HCT116 (cell line): Measurements from ENCODE around the gene CEMP1. TPM values are rescaled to one million over a fixed set of nuclear protein-coding genes. Genes with fewer than 3 reads are reported as not detected.
"Not testable (repeated sequence)": the region's sequence is repeated elsewhere in the genome, so short reads cannot be mapped to it uniquely, and the experiment has no call there.

Experiments
- ATAC-seq: fragments of 200-7000 bp; cut with Tn5 transposase; 2 replicates; pipeline ENCODE4 v1.9.1; 2020; ENCODE audit warnings: mild to moderate bottlenecking, moderate library complexity
- BruUV-seq: library from RNA; stranded (reverse); fragments of 400-500 nt; replicated peaks from 2 replicates; lab custom pipeline; 2021; lab: Mats Ljungman, UMichigan
- CTCF ChIA-PET: fragments of 300-600 bp; sonication (Branson Sonifier 250); formaldehyde crosslinking; loops from one replicate; lab custom pipeline; 2021; ENCODE audit warnings: antibody characterized with exemption; lab: Charles Lee
- POLR2A ChIA-PET: fragments of 300-600, 350-600 bp; sonication (Branson Sonifier 250); formaldehyde crosslinking; loops from one replicate; lab custom pipeline; 2021; ENCODE audit warnings: antibody characterized with exemption; lab: Charles Lee
- RAD21 ChIA-PET, 2 experiments: fragments of 300-600 bp; sonication (Branson Sonifier 250); formaldehyde crosslinking; loops; one replicate each; lab custom pipeline; 2023; ENCODE audit warnings: low total read pairs in 2 of 2; ENCODE audit not compliant: uncharacterized antibody in 2 of 2, unreplicated experiment in 2 of 2, low non-redundant PET in 1 of 2; lab: Charles Lee
- DNase-seq: peaks from one replicate; pipeline ENCODE4 v3.0.0-alpha.2; 2010; ENCODE audit warnings: low read depth, low spot score
- H2AFZ ChIP-seq: fragments of 200-600 bp; shearing (Covaris generic), sonication (generic); 2 replicates; pipeline ENCODE4 v1.6.1; 2017; ENCODE audit warnings: low read depth, mixed run types, mixed read lengths, antibody characterized with exemption, low read length; ENCODE audit not compliant: poor library complexity, severe bottlenecking
- H3K27ac ChIP-seq: 2 replicates; pipeline ENCODE4 v1.5.1; 2012; ENCODE audit warnings: low read depth, low read length
- H3K27me3 ChIP-seq: fragments of 200-600 bp; sonication (generic); 2 replicates; pipeline ENCODE4 v1.6.1; 2016; ENCODE audit warnings: mixed run types, low read length, mixed read lengths; ENCODE audit not compliant: insufficient read depth
- H3K36me3 ChIP-seq, 2 experiments: fragments of 200-500 bp in 1 of 2; fragments of 200-600 bp in 1 of 2; sonication (Bioruptor generic) in 1 of 2; sonication (generic) in 1 of 2; 2 replicates each; pipeline versions ENCODE4 v1.5.1 to v1.6.1; 2014 to 2016; ENCODE audit warnings: low read length in 2 of 2, inconsistent platforms in 1 of 2, mixed read lengths in 1 of 2, mixed run types in 1 of 2; ENCODE audit not compliant: insufficient read depth in 2 of 2, control insufficient read depth in 1 of 2
- H3K4me1 ChIP-seq, 2 experiments: fragments of 200-600 bp in 1 of 2; sonication (generic) in 1 of 2; 2 replicates each; pipeline versions ENCODE4 v1.5.1 to v1.6.1; 2012 to 2017; ENCODE audit warnings: low read length in 2 of 2, inconsistent platforms in 1 of 2, mild to moderate bottlenecking in 1 of 2, mixed read lengths in 1 of 2, mixed run types in 1 of 2, moderate library complexity in 1 of 2; ENCODE audit not compliant: insufficient read depth in 2 of 2, control insufficient read depth in 1 of 2
- H3K4me2 ChIP-seq: fragments of 200-600 bp; sonication (generic); 2 replicates; pipeline ENCODE4 v1.6.1; 2017; ENCODE audit warnings: mixed run types, low read length, mixed read lengths
- H3K4me3 ChIP-seq, 2 experiments: fragments of 200-600 bp in 1 of 2; sonication (generic) in 1 of 2; replicated peaks in 1 of 2; 2 replicates each; pipeline ENCODE4 v1.5.1; 2011 to 2016; ENCODE audit warnings: low read length in 2 of 2, control low read depth in 1 of 2, low read depth in 1 of 2, mild to moderate bottlenecking in 1 of 2, mixed read lengths in 1 of 2, mixed run types in 1 of 2
- H3K79me2 ChIP-seq: fragments of 200-600 bp; sonication (generic); 2 replicates; pipeline ENCODE4 v1.6.1; 2017; ENCODE audit warnings: mild to moderate bottlenecking, mixed run types, low read length, moderate library complexity, mixed read lengths; ENCODE audit not compliant: insufficient read depth
- H3K9ac ChIP-seq: fragments of 200-600 bp; sonication (generic); 2 replicates; pipeline ENCODE4 v1.6.1; 2016; ENCODE audit warnings: low read length, mixed read lengths
- H3K9me2 ChIP-seq: fragments of 200-600 bp; sonication (generic), shearing (Covaris generic); 2 replicates; pipeline ENCODE4 v1.6.1; 2017; ENCODE audit warnings: mixed run types, mild to moderate bottlenecking, moderate library complexity; ENCODE audit not compliant: insufficient read depth
- H3K9me3 ChIP-seq, 2 experiments: fragments of 200-500 bp in 1 of 2; fragments of 200-600 bp in 1 of 2; sonication (Bioruptor generic) in 1 of 2; sonication (generic) in 1 of 2; 2 replicates each; pipeline ENCODE4 v1.6.1; 2014 to 2017; ENCODE audit warnings: low read length in 2 of 2, mixed read lengths in 2 of 2, inconsistent platforms in 1 of 2, low read depth in 1 of 2, mild to moderate bottlenecking in 1 of 2, mixed run types in 1 of 2, moderate library complexity in 1 of 2; ENCODE audit not compliant: control insufficient read depth in 1 of 2, insufficient read depth in 1 of 2
- H4K20me1 ChIP-seq: fragments of 200-600 bp; sonication (generic), shearing (Covaris generic); 2 replicates; pipeline ENCODE4 v1.6.1; 2017; ENCODE audit warnings: mixed run types, mild to moderate bottlenecking, moderate library complexity; ENCODE audit not compliant: insufficient read depth
- CTCF ChIP-seq, 3 experiments: fragments of 200-600 bp in 1 of 3; sonication (generic) in 1 of 3; IDR thresholded peaks in 2 of 3; conservative IDR thresholded peaks in 1 of 3; 2 replicates each; pipeline ENCODE4 v1.5.1; 2012 to 2017; ENCODE audit warnings: low read depth in 2 of 3, low read length in 2 of 3, antibody characterized with exemption in 1 of 3, borderline replicate concordance in 1 of 3, control low read depth in 1 of 3, mild to moderate bottlenecking in 1 of 3, mixed read lengths in 1 of 3, mixed run types in 1 of 3, moderate library complexity in 1 of 3; ENCODE audit not compliant: insufficient read depth in 1 of 3
- intact Hi-C: fragments of 100-400 bp; cut with micrococcal nuclease; formaldehyde crosslinking; loops from 2 replicates; pipeline ENCODE4 v1.10.0; 2022
- total RNA-seq: library from RNA; stranded (reverse); gene quantifications from one replicate; pipeline ENCODE4 v1.2.1, GENCODE V29; 2021; ENCODE audit not compliant: unreplicated experiment

The CEMP1 gene
- total RNA-seq, 1 experiment from 2014 or later: 0.32 TPM

DNA sequence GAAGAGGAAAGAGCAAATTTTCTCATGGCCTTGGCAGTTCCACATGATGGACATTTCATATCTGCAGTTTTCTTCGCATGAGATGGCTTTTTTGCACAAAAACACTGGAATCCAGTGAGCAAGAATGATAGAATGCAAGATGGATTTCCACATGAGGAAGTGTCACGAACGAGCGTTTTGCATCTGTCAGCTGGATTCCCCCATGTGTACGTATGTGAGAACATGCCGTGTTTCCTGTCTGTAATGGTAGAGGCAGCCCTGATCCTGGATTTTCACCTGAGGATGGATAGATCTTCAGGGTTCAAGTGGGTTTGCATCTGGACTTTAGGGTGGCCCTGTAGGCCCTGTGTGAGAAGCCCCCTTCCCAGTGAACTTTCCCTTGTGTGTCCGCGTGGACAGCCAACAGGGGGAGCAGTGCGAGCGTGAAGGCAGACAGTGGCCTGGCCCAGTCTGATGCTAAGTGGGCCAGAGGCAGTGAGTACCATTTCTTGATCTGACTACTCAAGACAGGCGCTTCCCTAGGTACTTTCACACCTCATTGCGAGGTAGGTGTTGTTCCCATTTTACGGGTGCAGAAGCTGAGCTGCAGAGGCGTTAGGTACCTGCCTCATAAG is 8.7 kb upstream of the CEMP1 start:
- peak in 2 of 3 experiments; percentile 36 to 42; a peak in 4 of 6 replicates for TF ChIP-seq CTCF (IDR thresholded peaks at IDR 0.05 in 2 of 3, conservative IDR thresholded peaks at IDR 0.05 in 1 of 3; ENCODE audit: borderline replicate concordance in 1 of 3, insufficient read depth in 1 of 3, low read depth in 2 of 3, low read length in 2 of 3)
- H3K9ac ChIP-seq, H3K4me2 ChIP-seq, H3K9me2 ChIP-seq, intact Hi-C loops, BruUV-seq, ATAC-seq, RAD21 ChIA-PET, DNase-seq, H3K9me3 ChIP-seq, CTCF ChIA-PET, H4K20me1 ChIP-seq, H3K36me3 ChIP-seq, POLR2A ChIA-PET, H2AFZ ChIP-seq, H3K4me3 ChIP-seq, H3K27ac ChIP-seq, H3K27me3 ChIP-seq: not testable (repeated sequence)
- Histone ChIP-seq H3K4me1 (peaks cover 10 to 18% of the 10 kb centered on the region in 2 experiments), H3K79me2 (peaks cover 29% of the 10 kb centered on the region)

- H3K9ac ChIP-seq, BruUV-seq, POLR2A ChIA-PET: not testable (repeated sequence)
These were observed 8.1 kb upstream of the CEMP1 start for GRCh38 chr16:2539192-2539844.

More at GRCh38 chr16:2539192-2539844, 8.1 kb upstream of the CEMP1 start:
- ATAC-seq, CTCF ChIA-PET, H4K20me1 ChIP-seq, H3K27me3 ChIP-seq, H3K36me3 ChIP-seq, H3K9me3 ChIP-seq, DNase-seq, H3K4me3 ChIP-seq, intact Hi-C loops, H3K27ac ChIP-seq, H3K9me2 ChIP-seq, H2AFZ ChIP-seq: not testable (repeated sequence)
- Histone ChIP-seq H3K79me2 (peaks cover 26% of the 10 kb centered on the region), H3K4me1 (peaks cover 10 to 18% of the 10 kb centered on the region in 2 experiments), H3K4me2 (peak overlapping the region; percentile 75; the same call in 1 of the 2 replicates)
- RAD21 ChIA-PET: interaction anchor here in 1 of 2 experiments (0.7 kb wide), 1 partner anchor 24 kb away, joined by 3 read pairs; no protein-coding TSS in a partner anchor
